HCT116 (cell line): ENCODE data around the gene STX5. TPM values are rescaled to one million over a fixed set of nuclear protein-coding genes. Genes with fewer than 3 reads are reported as not detected.

Source experiments
- ATAC-seq: fragments of 200-7000 bp; cut with Tn5 transposase; 2 replicates; pipeline ENCODE4 v1.9.1; 2020; ENCODE audit warnings: mild to moderate bottlenecking, moderate library complexity
- Bru-seq: library from RNA; stranded (reverse); fragments of 400-500 nt; gene quantifications from one replicate; lab custom pipeline; 2021; lab: Mats Ljungman, UMichigan
- BruChase-seq, 2 experiments: library from RNA; stranded (reverse); fragments of 400-500 nt; gene quantifications; one replicate each; lab custom pipeline; 2021; lab: Mats Ljungman, UMichigan
- BruUV-seq: library from RNA; stranded (reverse); fragments of 400-500 nt; replicated peaks from 2 replicates; lab custom pipeline; 2021; lab: Mats Ljungman, UMichigan
- CTCF ChIA-PET: fragments of 300-600 bp; sonication (Branson Sonifier 250); formaldehyde crosslinking; loops from one replicate; lab custom pipeline; 2021; ENCODE audit warnings: antibody characterized with exemption; lab: Charles Lee
- POLR2A ChIA-PET: fragments of 300-600, 350-600 bp; sonication (Branson Sonifier 250); formaldehyde crosslinking; loops from one replicate; lab custom pipeline; 2021; ENCODE audit warnings: antibody characterized with exemption; lab: Charles Lee
- RAD21 ChIA-PET, 2 experiments: fragments of 300-600 bp; sonication (Branson Sonifier 250); formaldehyde crosslinking; loops; one replicate each; lab custom pipeline; 2023; ENCODE audit warnings: low total read pairs in 2 of 2; ENCODE audit not compliant: uncharacterized antibody in 2 of 2, unreplicated experiment in 2 of 2, low non-redundant PET in 1 of 2; lab: Charles Lee
- DNase-seq: peaks from one replicate; pipeline ENCODE4 v3.0.0-alpha.2; 2010; ENCODE audit warnings: low read depth, low spot score
- H2AFZ ChIP-seq: fragments of 200-600 bp; shearing (Covaris generic), sonication (generic); 2 replicates; pipeline ENCODE4 v1.6.1; 2017; ENCODE audit warnings: low read depth, mixed run types, mixed read lengths, antibody characterized with exemption, low read length; ENCODE audit not compliant: poor library complexity, severe bottlenecking
- H3K27ac ChIP-seq: 2 replicates; pipeline ENCODE4 v1.5.1; 2012; ENCODE audit warnings: low read depth, low read length
- H3K27me3 ChIP-seq: fragments of 200-600 bp; sonication (generic); 2 replicates; pipeline ENCODE4 v1.6.1; 2016; ENCODE audit warnings: mixed run types, low read length, mixed read lengths; ENCODE audit not compliant: insufficient read depth
- H3K36me3 ChIP-seq, 2 experiments: fragments of 200-500 bp in 1 of 2; fragments of 200-600 bp in 1 of 2; sonication (Bioruptor generic) in 1 of 2; sonication (generic) in 1 of 2; 2 replicates each; pipeline versions ENCODE4 v1.5.1 to v1.6.1; 2014 to 2016; ENCODE audit warnings: low read length in 2 of 2, inconsistent platforms in 1 of 2, mixed read lengths in 1 of 2, mixed run types in 1 of 2; ENCODE audit not compliant: insufficient read depth in 2 of 2, control insufficient read depth in 1 of 2
- H3K4me1 ChIP-seq, 2 experiments: fragments of 200-600 bp in 1 of 2; sonication (generic) in 1 of 2; 2 replicates each; pipeline versions ENCODE4 v1.5.1 to v1.6.1; 2012 to 2017; ENCODE audit warnings: low read length in 2 of 2, inconsistent platforms in 1 of 2, mild to moderate bottlenecking in 1 of 2, mixed read lengths in 1 of 2, mixed run types in 1 of 2, moderate library complexity in 1 of 2; ENCODE audit not compliant: insufficient read depth in 2 of 2, control insufficient read depth in 1 of 2
- H3K4me2 ChIP-seq: fragments of 200-600 bp; sonication (generic); 2 replicates; pipeline ENCODE4 v1.6.1; 2017; ENCODE audit warnings: mixed run types, low read length, mixed read lengths
- H3K4me3 ChIP-seq, 2 experiments: fragments of 200-600 bp in 1 of 2; sonication (generic) in 1 of 2; replicated peaks in 1 of 2; 2 replicates each; pipeline ENCODE4 v1.5.1; 2011 to 2016; ENCODE audit warnings: low read length in 2 of 2, control low read depth in 1 of 2, low read depth in 1 of 2, mild to moderate bottlenecking in 1 of 2, mixed read lengths in 1 of 2, mixed run types in 1 of 2
- H3K79me2 ChIP-seq: fragments of 200-600 bp; sonication (generic); 2 replicates; pipeline ENCODE4 v1.6.1; 2017; ENCODE audit warnings: mild to moderate bottlenecking, mixed run types, low read length, moderate library complexity, mixed read lengths; ENCODE audit not compliant: insufficient read depth
- H3K9ac ChIP-seq: fragments of 200-600 bp; sonication (generic); 2 replicates; pipeline ENCODE4 v1.6.1; 2016; ENCODE audit warnings: low read length, mixed read lengths
- H3K9me2 ChIP-seq: fragments of 200-600 bp; sonication (generic), shearing (Covaris generic); 2 replicates; pipeline ENCODE4 v1.6.1; 2017; ENCODE audit warnings: mixed run types, mild to moderate bottlenecking, moderate library complexity; ENCODE audit not compliant: insufficient read depth
- H3K9me3 ChIP-seq, 2 experiments: fragments of 200-500 bp in 1 of 2; fragments of 200-600 bp in 1 of 2; sonication (Bioruptor generic) in 1 of 2; sonication (generic) in 1 of 2; 2 replicates each; pipeline ENCODE4 v1.6.1; 2014 to 2017; ENCODE audit warnings: low read length in 2 of 2, mixed read lengths in 2 of 2, inconsistent platforms in 1 of 2, low read depth in 1 of 2, mild to moderate bottlenecking in 1 of 2, mixed run types in 1 of 2, moderate library complexity in 1 of 2; ENCODE audit not compliant: control insufficient read depth in 1 of 2, insufficient read depth in 1 of 2
- H4K20me1 ChIP-seq: fragments of 200-600 bp; sonication (generic), shearing (Covaris generic); 2 replicates; pipeline ENCODE4 v1.6.1; 2017; ENCODE audit warnings: mixed run types, mild to moderate bottlenecking, moderate library complexity; ENCODE audit not compliant: insufficient read depth
- JUND ChIP-seq: IDR thresholded peaks from 2 replicates; pipeline ENCODE4 v1.6.1; 2012
- MAX ChIP-seq: IDR thresholded peaks from 2 replicates; pipeline ENCODE4 v1.6.1; 2012
- POLR2A ChIP-seq: IDR thresholded peaks from 2 replicates; pipeline ENCODE4 v1.7.0; 2011; ENCODE audit warnings: borderline replicate concordance; ENCODE audit not compliant: insufficient read depth, insufficient read length; ENCODE audit errors: extremely low read depth
- POLR2AphosphoS5 ChIP-seq: IDR thresholded peaks from 2 replicates; pipeline ENCODE4 v1.6.1; 2011; ENCODE audit warnings: mild to moderate bottlenecking, low read depth, low read length, moderate library complexity
- TCF7L2 ChIP-seq: IDR thresholded peaks from 2 replicates; pipeline ENCODE4 v1.7.0; 2011; ENCODE audit warnings: borderline replicate concordance, inconsistent platforms; ENCODE audit not compliant: insufficient read depth, insufficient read length; ENCODE audit errors: extremely low read depth
- ZBTB33 ChIP-seq: IDR thresholded peaks from 2 replicates; pipeline ENCODE4 v1.6.1; 2011; ENCODE audit warnings: mild to moderate bottlenecking, low read length, moderate library complexity; ENCODE audit not compliant: insufficient replicate concordance; ENCODE audit errors: extremely low read depth
- ZNF274 ChIP-seq: fragments of 200-500 bp; sonication (Bioruptor generic); IDR thresholded peaks from 2 replicates; pipeline ENCODE4 v1.6.1; 2014; ENCODE audit warnings: mild to moderate bottlenecking, low read depth, low read length, inconsistent platforms
- intact Hi-C: fragments of 100-400 bp; cut with micrococcal nuclease; formaldehyde crosslinking; loops from 2 replicates; pipeline ENCODE4 v1.10.0; 2022
- long read RNA-seq: library from polyadenylated mRNA; unstranded; transcript quantifications from one replicate; pipeline ENCODE4 v2.0.0, GENCODE V29; 2021; ENCODE audit not compliant: unreplicated experiment
- polyA plus RNA-seq: library from polyadenylated mRNA; unstranded; fragments of >200 nt; gene quantifications from 2 replicates; pipeline ENCODE4 v1.2.1, GENCODE V29; 2012; ENCODE audit warnings: missing spikeins
- total RNA-seq: library from RNA; stranded (reverse); gene quantifications from one replicate; pipeline ENCODE4 v1.2.1, GENCODE V29; 2021; ENCODE audit not compliant: unreplicated experiment

STX5 gene
- total RNA-seq = 29.5 TPM
- polyA plus RNA-seq = 38.0 and 43.6 TPM in 2 replicates
- Bru-seq, nascent RNA = percentile 79 among the genes with signal in this experiment
- percentile 81 among the genes with signal in this experiment for BruChase-seq, experiment 1, labeled RNA remaining after a 6-hour chase
- percentile 77 among the genes with signal in this experiment for BruChase-seq, experiment 2, labeled RNA remaining after a 2-hour chase
- long read RNA-seq, transcript STX5-201 (11 exons, 1,794 nt) = major isoform, 25 of 46 reads
- long read RNA-seq, partial matches to known transcripts = 6 of 46 reads
- long read RNA-seq, other reads (novel, unspliced or antisense) = 13 of 46 reads

- H3K4me1 ChIP-seq = peaks cover 7 to 30% of the 10 kb centered on the region in 2 experiments
- H4K20me1 ChIP-seq = no peaks in the 10 kb centered on the region; the same call in 1 of the 2 replicates
- TF ChIP-seq MAX = no peak
- peak; percentile 18 for TF ChIP-seq POLR2A
- TF ChIP-seq ZBTB33 = no peak
- no peak for TF ChIP-seq ZNF274
- TF ChIP-seq JUND = no peak
- peak; percentile 87 for TF ChIP-seq POLR2AphosphoS5
- TF ChIP-seq TCF7L2 = peak; percentile 13
- H3K9me2 ChIP-seq = no peaks in the 10 kb centered on the region
- H3K9me3 ChIP-seq = no peaks in the 10 kb centered on the region
- intact Hi-C loops = loop anchor here (1.0 kb wide), 1 partner anchor 10 kb away; no protein-coding TSS in a partner anchor
- H2AFZ ChIP-seq = no peak within 1 kb of the TSS
- peaks cover 25 to 32% of the 10 kb centered on the region in 2 experiments for H3K36me3 ChIP-seq
- H3K9ac ChIP-seq = peak within 1 kb of the TSS; percentile 92
- H3K79me2 ChIP-seq = peaks cover 51% of the 10 kb centered on the region
- TSS peak; percentile 63 for BruUV-seq
- ChIA-PET POLR2A (interaction anchor here (0.6 to 2.8 kb wide), 22 partner anchors 8 to 1017 kb away, joined by 3 to 113 read pairs (median 5); partner anchors contain the start of genes C11orf98, CSKMT, HNRNPUL2 and LBHD1), RAD21 (interaction anchor here in 1 of 2 experiments (1.0 kb wide), 1 partner anchor 9 kb away, joined by 3 read pairs; no protein-coding TSS in a partner anchor), CTCF (interaction anchor here (0.7 to 1.3 kb wide), 4 partner anchors 25 to 62 kb away, joined by 3 to 6 read pairs (median 4); partner anchors contain the start of genes SLC3A2 and TMEM179B)
- peak; percentile 89 for ATAC-seq
- peak within 1 kb of the TSS; percentile 86 to 93 for H3K4me3 ChIP-seq
- peak within 1 kb of the TSS; percentile 92 for H3K4me2 ChIP-seq
- H3K27ac ChIP-seq = peak within 1 kb of the TSS; percentile 64
- peak; percentile 97 for DNase-seq
- no peaks in the 10 kb centered on the region for H3K27me3 ChIP-seq
These were observed at the start of gene STX5 for GRCh38 chr11:62831520-62832335. Gene STX5, minus strand, starts transcription at chr11:62832051. Its CDS starts 808 bp downstream, at chr11:62831243.
